Calu3 (cell line): ENCODE measurements around the gene INPP5F. TPM values are rescaled to one million over a fixed set of nuclear protein-coding genes. Genes with fewer than 3 reads are reported as not detected.

Source experiments
- BruUV-seq: library from RNA; stranded (reverse); fragments of 400-500 nt; replicated peaks from 2 replicates; lab custom pipeline; 2021; lab: Mats Ljungman, UMichigan
- CTCF ChIA-PET: fragments of 300-600 bp; sonication (Branson Sonifier 250); formaldehyde crosslinking; loops from one replicate; lab custom pipeline; 2022; ENCODE audit warnings: antibody characterized with exemption; lab: Charles Lee
- DNase-seq: peaks from one replicate; pipeline ENCODE4 v3.0.0; 2022
- H3K27ac Mint-ChIP-seq: one replicate; pipeline ENCODE4 v1.8.0; 2022; ENCODE audit warnings: mixed read lengths; ENCODE audit not compliant: unreplicated experiment
- H3K27me3 Mint-ChIP-seq: one replicate; pipeline ENCODE4 v1.8.0; 2022; ENCODE audit warnings: mixed read lengths; ENCODE audit not compliant: unreplicated experiment
- H3K36me3 Mint-ChIP-seq: one replicate; pipeline ENCODE4 v1.8.0; 2022; ENCODE audit warnings: mild to moderate bottlenecking, moderate library complexity, mixed read lengths; ENCODE audit not compliant: insufficient read depth, unreplicated experiment
- H3K4me1 Mint-ChIP-seq: one replicate; pipeline ENCODE4 v1.8.0; 2022; ENCODE audit warnings: mild to moderate bottlenecking, low read depth, mixed read lengths; ENCODE audit not compliant: unreplicated experiment
- H3K4me3 Mint-ChIP-seq: one replicate; pipeline ENCODE4 v1.8.0; 2022; ENCODE audit warnings: mild to moderate bottlenecking, low read depth, moderate library complexity, mixed read lengths; ENCODE audit not compliant: unreplicated experiment
- H3K9me3 Mint-ChIP-seq: one replicate; pipeline ENCODE4 v1.8.0; 2022; ENCODE audit warnings: low read depth, mixed read lengths; ENCODE audit not compliant: unreplicated experiment
- CTCF ChIP-seq: fragments of 200-600 bp; IDR thresholded peaks from one replicate; pipeline ENCODE4 v1.8.0; 2022; ENCODE audit warnings: antibody characterized with exemption; ENCODE audit not compliant: unreplicated experiment
- intact Hi-C: fragments of 100-400 bp; cut with micrococcal nuclease; formaldehyde crosslinking; loops from one replicate; pipeline ENCODE4 v1.10.0; 2022; ENCODE audit not compliant: unreplicated experiment
- total RNA-seq: library from RNA; stranded (reverse); gene quantifications from 2 replicates; pipeline ENCODE4 v1.2.3, GENCODE V29; 2022

INPP5F gene
- total RNA-seq, 1 experiment from 2014 or later: 6.9 TPM

DNA sequence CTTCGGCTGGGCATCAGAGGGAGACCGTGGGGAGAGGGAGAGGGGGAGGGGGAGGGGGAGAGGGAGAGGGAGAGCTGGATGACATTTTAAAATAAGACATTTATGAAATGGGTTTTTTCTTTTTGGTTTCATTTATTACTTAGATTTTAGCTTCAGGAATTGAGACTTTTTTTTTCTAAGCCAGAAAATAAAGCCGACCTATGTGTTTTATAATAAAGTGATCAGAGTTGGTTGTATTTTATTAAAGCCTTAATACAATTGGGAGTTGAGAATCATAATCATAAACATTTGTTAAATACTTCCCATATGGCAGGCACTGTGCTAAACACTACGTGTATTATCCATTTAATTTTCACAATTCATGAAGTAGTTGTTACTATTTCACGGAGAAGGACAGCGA is 70.2 kb downstream of the INPP5F start:
- no peaks in the 10 kb centered on the region for H3K9me3 Mint-ChIP-seq
- H3K4me3 Mint-ChIP-seq: no peak overlapping the region
- H3K36me3 Mint-ChIP-seq: no peaks in the 10 kb centered on the region
- intact Hi-C loops: loop anchor here (5.0 kb wide), 1 partner anchor 44 kb away; no protein-coding TSS in a partner anchor
- DNase-seq: no peak
- no peak for TF ChIP-seq CTCF
- BruUV-seq: no TSS peak
- no peaks in the 10 kb centered on the region for H3K4me1 Mint-ChIP-seq
- H3K27me3 Mint-ChIP-seq: no peaks in the 10 kb centered on the region
- CTCF ChIA-PET: no interaction called here
- H3K27ac Mint-ChIP-seq: no peak overlapping the region

DNA sequence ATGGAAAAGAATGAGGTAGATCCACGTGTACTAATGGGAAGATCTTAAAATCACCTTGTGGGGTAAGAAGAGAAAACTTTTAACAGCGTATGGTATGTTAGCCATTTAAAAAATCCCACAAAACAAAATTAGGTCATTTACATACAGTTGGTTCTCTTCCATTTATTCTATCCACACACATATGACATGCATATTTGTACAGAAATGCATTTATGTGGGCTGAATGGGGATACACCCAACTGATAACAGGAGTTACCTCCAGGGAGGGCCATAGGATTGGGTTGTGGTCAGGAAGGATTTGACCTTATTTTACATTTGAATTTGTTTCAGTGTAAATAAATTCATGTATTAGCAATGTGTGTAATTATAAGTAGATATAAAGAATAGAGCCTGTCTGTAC is 75.3 kb downstream of the INPP5F start:
- BruUV-seq: no TSS peak
- Mint-ChIP-seq H3K36me3 (no peaks in the 10 kb centered on the region), H3K27me3 (no peaks in the 10 kb centered on the region), H3K27ac (no peak overlapping the region), H3K9me3 (no peaks in the 10 kb centered on the region), H3K4me1 (no peaks in the 10 kb centered on the region), H3K4me3 (no peak overlapping the region)
- DNase-seq: no peak
- TF ChIP-seq CTCF: no peak
- CTCF ChIA-PET: no interaction called here
- intact Hi-C loops: no loop called here

DNA sequence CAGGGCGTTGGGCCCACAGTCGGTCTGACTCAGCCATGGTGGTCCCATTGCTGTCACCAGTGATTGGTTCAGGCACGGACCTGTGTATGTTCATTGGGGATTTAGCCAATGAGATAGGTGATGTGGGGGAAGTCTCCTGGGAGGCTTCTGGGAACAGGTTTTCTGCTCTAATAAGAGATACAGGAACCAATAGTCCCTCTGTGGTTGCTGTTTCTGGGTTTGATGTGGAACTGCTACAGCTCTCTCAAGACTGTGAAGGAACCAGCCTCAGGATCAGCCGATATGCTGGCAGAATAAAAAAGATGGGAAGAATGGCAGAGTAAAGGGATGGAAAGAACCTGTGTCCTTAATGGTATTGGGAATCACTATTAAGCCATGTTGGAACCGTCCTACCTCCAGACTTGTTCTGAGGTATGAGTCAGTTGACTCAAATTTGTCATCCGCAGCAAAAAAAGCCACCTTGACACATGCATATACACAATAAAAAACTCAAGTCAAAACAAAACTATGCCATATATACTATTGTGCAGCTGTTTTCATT is 76.2 kb downstream of the INPP5F start:
- BruUV-seq: no TSS peak
- Mint-ChIP-seq H3K36me3 (no peaks in the 10 kb centered on the region), H3K27ac (no peak overlapping the region), H3K4me1 (no peaks in the 10 kb centered on the region), H3K27me3 (no peaks in the 10 kb centered on the region), H3K9me3 (no peaks in the 10 kb centered on the region), H3K4me3 (no peak overlapping the region)
- DNase-seq: no peak
- no peak for TF ChIP-seq CTCF
- CTCF ChIA-PET: no interaction called here
- intact Hi-C loops: no loop called here

GRCh38 chr10:119803264-119803663 is 77.4 kb downstream of the INPP5F start:
- CTCF ChIA-PET: no interaction called here
- Mint-ChIP-seq H3K4me1 (no peaks in the 10 kb centered on the region), H3K4me3 (no peak overlapping the region), H3K9me3 (no peaks in the 10 kb centered on the region), H3K27ac (no peak overlapping the region), H3K36me3 (no peaks in the 10 kb centered on the region), H3K27me3 (no peaks in the 10 kb centered on the region)
- no peak for DNase-seq
- intact Hi-C loops: no loop called here
- no peak for TF ChIP-seq CTCF
- BruUV-seq: no TSS peak
